ENCODE data around the gene IMMP2L.

DNA sequence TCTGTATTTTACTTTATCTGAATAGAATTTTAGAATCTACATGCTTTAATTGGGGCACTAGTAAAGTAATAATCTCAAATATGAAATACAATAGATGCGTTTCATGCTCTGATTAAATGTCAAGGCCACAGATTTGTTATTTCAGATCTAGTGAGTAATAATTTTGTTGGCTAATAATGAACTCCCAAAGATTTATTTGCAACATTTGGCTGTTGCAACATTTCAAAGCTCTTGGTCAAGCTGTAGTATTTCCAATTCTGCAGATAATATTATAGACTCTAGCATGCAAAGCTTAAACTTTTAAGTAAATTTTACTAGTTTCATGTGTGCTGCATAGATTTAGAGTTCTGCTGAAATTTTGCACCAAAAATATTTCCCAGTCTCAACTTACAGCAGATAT lies 454.7 kb downstream of the IMMP2L start:
- TF ChIP-seq TEAD4 (IDR thresholded peaks at IDR 0.05; ENCODE audit: low read depth, low read length) (no peak), EGR1 (IDR thresholded peaks at IDR 0.05; ENCODE audit: borderline replicate concordance, low read depth, low read length) (no peak), POLR2AphosphoS5 (IDR thresholded peaks at IDR 0.05; ENCODE audit: low read depth, low read length) (no peak), GABPA (IDR thresholded peaks at IDR 0.05; ENCODE audit: borderline replicate concordance, insufficient read depth, low read length) (no peak), YY1 (IDR thresholded peaks at IDR 0.05; ENCODE audit: low read depth, low read length) (no peak), POLR2A (IDR thresholded peaks at IDR 0.05; ENCODE audit: control extremely low read depth in 1 of 2, low read depth in 2 of 2, low read length in 2 of 2) (no peak), ZNF274 (IDR thresholded peaks at IDR 0.05; ENCODE audit: borderline replicate concordance, extremely low read depth, low read length) (no peak), HDAC2 (IDR thresholded peaks at IDR 0.05; ENCODE audit: borderline replicate concordance in 1 of 2, low read depth in 2 of 2, low read length in 2 of 2) (no peak), TAF1 (IDR thresholded peaks at IDR 0.05; ENCODE audit: low read depth, low read length) (no peak), EZH2 (IDR thresholded peaks at IDR 0.05; ENCODE audit: low read depth, low read length, severe bottlenecking) (no peak)

Measured in H1 (cell line).